AG09309 (cell line): ENCODE results near the gene OAS3.

ENCODE experiments used
- DNase-seq: peaks from one replicate; pipeline ENCODE4 v3.0.0-alpha.2; 2010; ENCODE audit warnings: low read depth
- H3K4me3 ChIP-seq: 2 replicates; pipeline ENCODE4 v1.5.1; 2011; ENCODE audit warnings: mild to moderate bottlenecking, low read depth, low read length, moderate library complexity; ENCODE audit not compliant: control insufficient read depth
- TF ChIP-seq, protein P1 (sequence below): IDR thresholded peaks from 2 replicates; pipeline ENCODE4 v1.5.1; 2011; ENCODE audit warnings: mild to moderate bottlenecking, low read depth, low read length, inconsistent platforms; ENCODE audit not compliant: insufficient read depth, control insufficient read depth; ENCODE audit errors: missing control alignments

OAS3 gene

DNA sequence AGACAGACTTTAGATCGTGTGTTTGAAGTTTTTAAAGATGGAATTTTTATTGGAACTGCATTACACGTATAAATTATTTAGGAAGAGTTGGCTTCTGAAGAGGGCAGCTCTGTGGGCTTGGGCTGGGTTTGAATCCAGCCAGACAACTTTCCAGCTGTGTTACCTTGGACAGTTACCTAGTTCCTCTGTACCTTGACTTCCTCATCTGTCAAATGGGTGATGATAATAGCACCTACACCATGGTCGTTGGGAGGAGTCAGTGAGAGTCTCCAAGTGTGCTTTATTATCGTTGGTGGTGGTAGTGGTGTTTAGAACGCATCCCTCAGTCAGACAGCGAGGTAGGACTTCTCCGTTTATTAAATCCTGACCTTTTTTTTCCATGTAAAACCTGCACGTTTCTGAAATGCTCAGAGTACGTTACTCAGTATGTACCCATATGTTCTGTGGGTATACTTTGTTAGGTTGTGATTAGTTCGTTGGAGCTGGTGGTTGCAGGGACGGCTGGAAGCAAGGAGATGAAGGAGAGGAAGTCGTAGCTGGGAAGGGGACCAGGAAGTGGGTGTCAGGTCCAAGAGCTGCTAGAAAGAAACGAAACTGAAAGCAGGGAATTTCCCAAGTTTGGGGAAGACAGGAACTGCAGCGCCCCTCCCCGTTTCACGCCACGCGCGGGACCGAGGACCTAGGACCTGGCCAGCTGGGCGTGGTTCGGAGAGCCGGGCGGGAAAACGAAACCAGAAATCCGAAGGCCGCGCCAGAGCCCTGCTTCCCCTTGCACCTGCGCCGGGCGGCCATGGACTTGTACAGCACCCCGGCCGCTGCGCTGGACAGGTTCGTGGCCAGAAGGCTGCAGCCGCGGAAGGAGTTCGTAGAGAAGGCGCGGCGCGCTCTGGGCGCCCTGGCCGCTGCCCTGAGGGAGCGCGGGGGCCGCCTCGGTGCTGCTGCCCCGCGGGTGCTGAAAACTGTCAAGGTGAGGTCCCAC lies at the start of gene OAS3:
Gene OAS3, plus strand, starts transcription at position 734 of the 979 bp plus-strand sequence. Its CDS starts 57 bp downstream, at position 791.
- TF ChIP-seq, protein P1, sequence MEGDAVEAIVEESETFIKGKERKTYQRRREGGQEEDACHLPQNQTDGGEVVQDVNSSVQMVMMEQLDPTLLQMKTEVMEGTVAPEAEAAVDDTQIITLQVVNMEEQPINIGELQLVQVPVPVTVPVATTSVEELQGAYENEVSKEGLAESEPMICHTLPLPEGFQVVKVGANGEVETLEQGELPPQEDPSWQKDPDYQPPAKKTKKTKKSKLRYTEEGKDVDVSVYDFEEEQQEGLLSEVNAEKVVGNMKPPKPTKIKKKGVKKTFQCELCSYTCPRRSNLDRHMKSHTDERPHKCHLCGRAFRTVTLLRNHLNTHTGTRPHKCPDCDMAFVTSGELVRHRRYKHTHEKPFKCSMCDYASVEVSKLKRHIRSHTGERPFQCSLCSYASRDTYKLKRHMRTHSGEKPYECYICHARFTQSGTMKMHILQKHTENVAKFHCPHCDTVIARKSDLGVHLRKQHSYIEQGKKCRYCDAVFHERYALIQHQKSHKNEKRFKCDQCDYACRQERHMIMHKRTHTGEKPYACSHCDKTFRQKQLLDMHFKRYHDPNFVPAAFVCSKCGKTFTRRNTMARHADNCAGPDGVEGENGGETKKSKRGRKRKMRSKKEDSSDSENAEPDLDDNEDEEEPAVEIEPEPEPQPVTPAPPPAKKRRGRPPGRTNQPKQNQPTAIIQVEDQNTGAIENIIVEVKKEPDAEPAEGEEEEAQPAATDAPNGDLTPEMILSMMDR = no peak
- DNase-seq = peak; percentile 37
- H3K4me3 ChIP-seq = peak within 1 kb of the TSS; percentile 63

DNA sequence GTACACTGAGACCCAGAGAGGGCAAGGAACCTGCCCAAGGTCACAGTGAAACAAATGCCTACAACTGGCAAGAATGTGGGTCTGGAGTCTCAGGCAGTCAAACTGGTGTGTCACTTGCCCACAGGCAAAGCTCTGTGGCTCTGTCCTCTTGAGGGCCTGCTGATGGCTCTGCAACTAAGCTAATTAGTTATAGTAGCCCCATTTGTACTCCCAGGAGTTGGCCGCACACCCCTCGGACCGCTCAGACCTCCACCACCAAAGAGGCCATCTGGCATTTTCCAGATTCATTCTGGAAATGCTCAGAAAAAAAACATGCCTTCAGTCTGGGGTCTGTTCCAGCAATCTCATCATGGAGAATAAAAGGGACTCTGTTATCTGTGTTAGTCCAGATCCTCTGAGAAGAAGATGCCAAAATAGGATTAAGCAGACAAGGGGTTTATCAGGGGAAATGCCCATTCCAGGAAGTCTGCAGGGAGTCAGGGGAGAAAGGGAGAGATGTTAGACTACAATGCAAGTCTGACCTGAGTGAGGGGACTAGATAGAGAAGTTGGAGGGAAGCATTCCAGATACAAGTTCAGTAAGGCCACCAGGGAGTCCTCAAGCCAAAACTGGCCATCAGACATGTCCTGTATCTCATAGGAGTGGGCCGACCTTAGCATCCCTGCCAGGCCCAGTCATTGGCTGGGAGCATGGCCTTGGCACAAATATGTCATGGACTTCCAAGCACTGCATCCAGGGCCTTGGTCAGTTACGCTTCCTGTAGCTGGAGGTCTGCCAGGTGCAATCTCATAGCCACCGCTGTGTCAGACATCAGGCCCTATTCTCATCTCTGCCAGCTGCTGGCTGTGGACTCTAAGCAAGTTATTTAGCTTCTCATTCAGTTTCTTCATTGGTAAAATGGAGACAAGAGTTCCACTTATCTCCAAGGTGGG lies 46.9 kb upstream of the OAS3 start:
- TF ChIP-seq, protein P1 = no peak
- no peak for DNase-seq
- no peak overlapping the region for H3K4me3 ChIP-seq

DNA sequence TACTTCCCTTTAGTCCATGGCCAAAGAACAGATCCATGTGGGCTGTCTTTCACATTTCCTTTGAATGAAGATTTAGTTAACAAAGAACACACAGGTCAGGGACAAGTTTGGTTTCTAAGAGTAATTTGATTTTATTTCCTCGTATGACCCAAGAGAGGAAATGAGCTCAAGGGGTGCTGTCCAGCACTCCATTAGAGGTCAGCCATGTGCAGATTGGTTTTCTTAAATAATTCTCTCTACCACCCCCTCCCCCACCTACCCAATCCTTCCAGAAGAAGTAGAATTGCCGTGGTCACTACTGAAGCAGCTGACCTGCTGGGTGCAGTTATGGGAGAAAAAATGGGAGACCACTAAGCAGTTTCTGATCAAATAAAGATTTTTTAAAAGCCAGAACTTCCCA lies 45.4 kb upstream of the OAS3 start:
- TF ChIP-seq, protein P1 = no peak
- no peak for DNase-seq
- no peak overlapping the region for H3K4me3 ChIP-seq

DNA sequence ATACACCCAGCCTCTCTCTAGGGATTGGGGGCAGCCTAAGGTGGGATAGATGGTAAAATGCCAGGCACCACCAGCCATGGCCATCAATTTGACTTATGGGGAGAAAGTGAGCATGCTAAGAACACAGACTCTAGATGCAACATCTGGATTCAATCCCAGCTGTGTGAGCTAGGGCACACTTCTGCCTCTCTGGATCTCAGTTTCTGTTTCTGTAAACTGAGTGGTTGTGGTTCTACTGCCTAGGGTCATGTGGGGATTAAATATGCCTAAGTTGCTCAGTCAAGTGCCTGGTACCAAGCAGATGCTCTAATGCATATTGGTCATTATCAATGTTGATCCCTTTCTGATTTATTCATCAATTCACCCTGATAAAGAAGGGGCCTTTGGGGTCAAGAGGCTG lies 44.1 kb upstream of the OAS3 start:
- no peak for DNase-seq
- TF ChIP-seq, protein P1 = no peak
- H3K4me3 ChIP-seq = no peak overlapping the region

DNA sequence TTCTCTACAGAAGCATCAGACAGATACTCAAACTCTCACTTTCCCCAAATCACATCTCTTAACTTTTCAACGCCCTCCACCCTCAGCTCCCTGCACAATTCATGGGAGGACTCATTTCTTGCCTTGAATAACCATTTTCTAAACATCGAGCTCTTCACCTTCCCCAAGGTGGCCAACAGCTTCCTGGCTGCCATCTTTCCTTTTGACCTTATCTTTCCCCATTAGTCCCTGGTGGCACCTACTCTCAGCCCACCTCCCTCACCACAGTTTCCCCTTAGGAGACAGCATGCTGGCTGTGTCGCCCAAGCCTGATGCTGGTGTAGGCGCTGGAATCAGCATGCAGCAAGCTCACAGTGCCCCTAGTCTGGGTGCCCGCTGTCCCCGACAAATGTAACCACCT lies 39.9 kb upstream of the OAS3 start:
- TF ChIP-seq, protein P1 = no peak
- no peak overlapping the region for H3K4me3 ChIP-seq
- DNase-seq = no peak

DNA sequence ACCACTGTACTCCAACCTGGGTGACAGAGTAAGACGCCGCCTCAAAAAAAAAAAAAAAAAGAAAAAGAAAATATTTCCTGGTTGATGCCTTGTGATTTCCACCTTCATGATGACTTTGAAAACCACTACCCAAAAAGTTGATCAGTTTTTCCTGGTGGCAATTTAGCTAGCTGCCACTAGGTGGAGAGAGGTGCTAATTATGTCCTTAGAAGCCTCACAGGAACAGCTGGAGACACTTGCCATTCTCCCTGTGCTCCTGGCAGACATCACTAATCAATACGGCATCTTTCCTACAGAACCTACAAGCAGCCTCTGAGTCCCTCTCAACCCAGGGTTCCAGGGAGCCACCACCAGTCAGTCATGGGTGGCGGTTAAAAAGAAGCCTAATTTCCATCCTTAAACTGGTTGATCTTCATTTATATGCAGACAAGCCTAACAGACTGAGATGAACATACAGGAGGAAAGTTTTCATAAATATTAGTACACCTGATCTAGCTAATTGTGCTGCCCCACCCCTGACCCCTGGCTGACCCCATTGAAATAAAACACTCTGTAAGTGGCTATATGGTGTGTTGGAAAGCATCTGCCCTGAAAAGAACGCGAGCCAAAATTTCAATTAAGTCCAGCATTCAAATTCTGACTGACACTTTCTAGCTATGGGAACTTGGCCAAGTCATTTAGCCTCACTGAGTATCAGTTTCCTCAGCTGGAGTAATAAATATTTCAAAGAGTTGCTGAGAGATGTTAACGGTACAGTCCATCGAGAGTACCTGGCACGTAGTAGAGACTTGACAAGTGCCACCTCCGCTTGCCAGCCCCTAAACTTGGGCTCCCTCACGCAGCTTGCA lies 37.8 kb upstream of the OAS3 start:
- no peak for DNase-seq
- H3K4me3 ChIP-seq = no peak overlapping the region
- TF ChIP-seq, protein P1 = peak; percentile 67
